ENCODE data around the gene BCR. TPM values are rescaled to one million over a fixed set of nuclear protein-coding genes. Genes with fewer than 3 reads are reported as not detected.

The BCR gene
- total and polyA plus RNA-seq, 2 donors (not counting 1 experiment from before 2014, with no cell fraction given) = 30.2 to 46.4 TPM

DNA sequence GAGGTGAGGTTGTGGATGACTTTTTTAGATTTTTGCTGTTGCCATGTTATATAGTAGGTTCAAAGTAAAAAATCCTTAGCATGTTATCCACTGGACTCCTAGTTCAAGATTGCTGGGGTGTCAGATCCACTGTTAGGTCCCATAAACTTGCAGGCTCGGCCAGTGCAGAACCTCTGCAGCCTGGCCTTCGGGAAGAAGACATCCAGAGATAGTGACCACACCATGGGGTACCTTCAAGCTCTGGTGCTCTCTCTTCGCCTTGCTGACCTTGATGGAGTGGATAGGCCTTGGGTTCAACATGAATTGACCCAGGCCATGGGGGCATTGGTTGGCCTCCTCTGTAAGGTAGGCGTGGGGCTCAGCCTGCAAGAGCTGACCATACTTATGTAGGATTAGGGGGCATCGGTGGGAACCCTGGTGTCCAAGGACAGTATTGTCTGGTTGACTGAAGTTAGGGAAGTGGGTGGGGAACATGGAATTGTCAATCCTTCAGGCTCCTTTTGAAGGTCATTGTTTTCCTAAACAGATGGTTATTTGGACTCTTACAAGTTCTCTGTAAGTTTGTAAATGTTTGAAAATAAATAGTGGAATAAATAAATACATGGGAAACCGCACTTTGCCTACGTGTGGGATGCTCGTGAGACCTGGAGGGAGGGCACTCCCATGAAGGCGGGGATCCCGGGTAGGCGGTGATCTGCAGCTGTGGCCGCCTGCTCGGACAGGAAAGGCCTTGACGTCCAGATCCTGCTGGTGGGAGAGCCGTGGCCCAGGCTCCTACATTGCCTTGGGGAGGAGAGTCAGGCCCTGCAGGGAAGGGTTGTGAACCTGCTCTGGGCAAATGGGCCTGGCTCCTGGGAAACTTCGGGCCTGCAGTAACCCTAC, 37.1 kb downstream of the BCR start:
- Mint-ChIP-seq H3K9me3 (ENCODE audit: insufficient read depth) (no peaks in the 10 kb centered on the region), H3K27me3 (no peaks in the 10 kb centered on the region), H3K27ac (no peak overlapping the region), H3K4me1 (peaks cover 90% of the 10 kb centered on the region), H3K4me3 (peak overlapping the region; percentile 71)
- H3K9ac ChIP-seq (ENCODE audit: low read length) = no peak overlapping the region
- DNase-seq (no peak), ATAC-seq (ENCODE audit: low read depth) (no peak)
- H3K27me3 ChIP-seq (replicated peaks in 1 of 4; ENCODE audit: control extremely low read depth in 1 of 4, control insufficient read depth in 3 of 4, insufficient read depth in 4 of 4, low read length in 3 of 4) = no peaks in the 10 kb centered on the region
- no peaks in the 10 kb centered on the region for H3K36me3 ChIP-seq (replicated peaks in 1 of 2; ENCODE audit: control extremely low read depth in 1 of 2, control insufficient read depth in 1 of 2, extremely low read depth in 1 of 2, insufficient read depth in 2 of 2, low read length in 1 of 2)
- 77% methylated on average over 16 of the region's 16 CpGs for WGBS (ENCODE audit: insufficient coverage)
- intact Hi-C loops (cut with micrococcal nuclease) = no loop called here
- no peaks in the 10 kb centered on the region for H3K9me3 ChIP-seq (ENCODE audit: control extremely low read depth in 1 of 3, control insufficient read depth in 2 of 3, insufficient read depth in 1 of 3, low read length in 2 of 3)
- no peak overlapping the region for H3K4me3 ChIP-seq (ENCODE audit: control extremely low read depth in 1 of 5, extremely low read depth in 1 of 5, insufficient read depth in 1 of 5, low read depth in 2 of 5, low read length in 4 of 5)
- ChIA-PET CTCF (interaction anchor here (0.6 to 2.4 kb wide), 3 partner anchors 9 to 1013 kb away, joined by 3 to 13 read pairs (median 5); no protein-coding TSS in a partner anchor), POLR2A (no interaction called here)
- peaks cover 94% of the 10 kb centered on the region for H3K79me2 ChIP-seq (ENCODE audit: control insufficient read depth, insufficient read depth, low read length)
- peaks cover 54% of the 10 kb centered on the region for H4K20me1 ChIP-seq (ENCODE audit: control insufficient read depth, insufficient read depth, low read length, poor library complexity, severe bottlenecking)
- no peak overlapping the region for H3K27ac ChIP-seq (ENCODE audit: low read length in 2 of 2)
- peak overlapping the region; percentile 32 for H2AFZ ChIP-seq (ENCODE audit: insufficient read depth, low read depth, low read length, poor library complexity, severe bottlenecking)
- TF ChIP-seq EZH2 (IDR thresholded peaks at IDR 0.05; ENCODE audit: borderline replicate concordance, insufficient read depth, low read depth, low read length, poor library complexity, severe bottlenecking) = no peak
- TF ChIP-seq, protein P1, sequence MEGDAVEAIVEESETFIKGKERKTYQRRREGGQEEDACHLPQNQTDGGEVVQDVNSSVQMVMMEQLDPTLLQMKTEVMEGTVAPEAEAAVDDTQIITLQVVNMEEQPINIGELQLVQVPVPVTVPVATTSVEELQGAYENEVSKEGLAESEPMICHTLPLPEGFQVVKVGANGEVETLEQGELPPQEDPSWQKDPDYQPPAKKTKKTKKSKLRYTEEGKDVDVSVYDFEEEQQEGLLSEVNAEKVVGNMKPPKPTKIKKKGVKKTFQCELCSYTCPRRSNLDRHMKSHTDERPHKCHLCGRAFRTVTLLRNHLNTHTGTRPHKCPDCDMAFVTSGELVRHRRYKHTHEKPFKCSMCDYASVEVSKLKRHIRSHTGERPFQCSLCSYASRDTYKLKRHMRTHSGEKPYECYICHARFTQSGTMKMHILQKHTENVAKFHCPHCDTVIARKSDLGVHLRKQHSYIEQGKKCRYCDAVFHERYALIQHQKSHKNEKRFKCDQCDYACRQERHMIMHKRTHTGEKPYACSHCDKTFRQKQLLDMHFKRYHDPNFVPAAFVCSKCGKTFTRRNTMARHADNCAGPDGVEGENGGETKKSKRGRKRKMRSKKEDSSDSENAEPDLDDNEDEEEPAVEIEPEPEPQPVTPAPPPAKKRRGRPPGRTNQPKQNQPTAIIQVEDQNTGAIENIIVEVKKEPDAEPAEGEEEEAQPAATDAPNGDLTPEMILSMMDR (IDR thresholded peaks at IDR 0.05) = no peak
- peaks cover 80 to 84% of the 10 kb centered on the region in 2 donors for H3K4me1 ChIP-seq (ENCODE audit: control insufficient read depth in 2 of 2, insufficient read depth in 2 of 2, low read length in 2 of 2)
- H3K4me2 ChIP-seq (replicated peaks; ENCODE audit: low read depth, low read length, poor library complexity, severe bottlenecking) = peak overlapping the region; percentile 79

Data from B cell (primary cell).